Measurements from ENCODE around the gene ACTL7B.
"Not testable (repeated sequence)": the region's sequence is repeated elsewhere in the genome, so short reads cannot be mapped to it uniquely, and the experiment has no call there.

The ACTL7B gene

GRCh38 chr9:108867829-108868228 lies 12.0 kb upstream of the ACTL7B start:
- DNase-seq: no peak

DNA sequence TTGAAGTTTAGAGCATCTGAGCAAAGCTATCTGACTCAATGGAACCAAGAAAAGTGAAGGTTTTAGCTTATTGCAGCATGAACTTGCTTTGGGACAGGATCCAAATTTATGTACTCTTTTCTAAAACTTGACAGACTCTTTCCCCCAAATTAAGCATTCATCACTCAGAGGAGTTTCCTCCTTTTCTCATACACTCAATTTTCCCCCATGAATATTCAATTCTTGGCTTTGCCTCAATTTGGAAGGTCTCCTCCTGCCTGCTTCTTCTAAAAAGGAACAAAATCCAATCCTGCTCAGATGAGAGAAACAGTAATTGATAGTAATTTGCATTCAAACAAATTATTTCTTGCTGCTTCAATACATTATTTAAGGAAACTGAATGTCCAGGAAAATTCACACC lies 11.3 kb upstream of the ACTL7B start:
- no peak for DNase-seq

DNA sequence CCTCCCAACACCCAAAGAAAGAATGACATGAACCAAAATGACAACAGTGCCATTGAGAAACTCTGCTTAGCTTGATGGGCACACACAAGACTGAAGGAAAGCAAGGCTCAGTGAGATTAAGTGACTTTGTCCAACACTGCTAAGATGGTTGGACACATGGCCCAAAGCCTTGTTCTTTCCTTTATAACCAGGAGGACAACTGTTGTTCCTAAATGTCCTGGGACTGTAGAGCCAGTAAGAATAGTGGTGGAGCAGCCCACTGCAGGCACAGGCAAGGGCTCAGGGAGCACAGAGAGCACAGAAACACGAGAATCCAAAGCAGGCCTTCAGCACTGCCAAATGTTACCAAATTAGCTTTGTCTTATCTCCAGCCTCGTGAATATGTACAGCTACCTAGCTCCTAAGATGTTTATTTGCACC lies 10.2 kb upstream of the ACTL7B start:
- DNase-seq: no peak

- DNase-seq: no peak
Observed at GRCh38 chr9:108865037-108865436, 9.3 kb upstream of the ACTL7B start.

GRCh38 chr9:108864446-108864845 lies 8.7 kb upstream of the ACTL7B start:
- DNase-seq: no peak

DNA sequence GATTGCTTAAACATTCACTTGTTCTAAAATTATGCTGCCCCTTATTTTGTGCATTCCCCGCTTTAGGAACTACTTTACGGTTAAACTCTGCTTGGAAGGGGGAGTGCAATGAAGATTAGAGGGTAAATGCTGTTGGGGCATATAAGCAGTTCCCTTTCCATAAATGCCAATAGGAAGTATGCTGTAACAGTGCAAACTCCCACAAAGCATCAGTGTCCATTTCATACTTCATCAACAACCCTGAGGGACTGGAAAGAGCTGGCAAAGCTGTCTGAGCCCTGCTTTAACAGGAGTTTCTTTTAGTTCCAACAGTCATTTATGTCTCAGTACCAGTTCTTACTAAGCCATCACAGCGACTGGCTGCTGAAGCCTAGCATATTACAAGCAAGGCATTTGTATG lies 8.1 kb upstream of the ACTL7B start:
- no peak for DNase-seq

DNA sequence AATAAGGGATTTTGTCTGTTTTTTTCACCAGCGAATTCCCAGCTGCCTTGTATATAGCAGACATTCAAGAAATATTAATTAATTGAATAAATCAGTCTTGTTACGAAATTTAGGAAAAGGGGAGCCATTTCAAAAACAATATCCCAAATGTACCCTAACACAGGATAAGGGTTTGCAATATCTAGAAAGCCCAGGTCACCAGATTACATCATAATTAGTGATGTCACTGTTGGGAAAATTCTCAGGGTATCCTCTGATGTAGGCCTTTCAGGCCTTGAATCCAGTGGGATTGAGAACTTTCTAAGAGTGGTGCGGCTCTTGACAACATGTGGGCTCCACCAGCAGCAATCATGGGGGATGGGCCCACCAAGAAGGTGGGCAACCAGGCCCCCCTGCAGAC lies 6.2 kb upstream of the ACTL7B start, which contains the start of gene ACTL7A:
ACTL7A (plus strand) TSS at position 270 of the 400 bp plus-strand sequence; CDS start at position 327, 57 bp downstream.
- no peak for DNase-seq

DNA sequence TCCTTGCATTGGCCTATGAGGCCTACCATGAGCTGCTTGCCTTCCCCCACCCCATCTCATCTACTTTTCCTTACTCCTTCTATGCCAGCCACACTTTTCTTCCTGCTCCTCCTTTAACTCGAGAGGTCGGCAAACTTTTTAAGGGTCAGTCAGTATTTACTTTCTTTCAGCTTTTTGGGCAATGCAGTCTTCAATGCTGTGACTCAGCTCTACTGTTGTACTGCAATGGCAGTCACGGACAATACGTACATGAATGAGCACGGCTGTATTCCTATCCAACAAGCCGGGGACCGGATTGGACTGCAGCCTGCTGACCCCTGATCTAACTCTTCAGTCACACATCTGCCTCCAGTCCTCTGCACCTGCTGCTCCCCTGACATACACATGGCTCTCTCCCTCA lies 5.7 kb upstream of the ACTL7B start:
- DNase-seq: no peak

GRCh38 chr9:108860764-108861163 lies 5.0 kb upstream of the ACTL7B start:
- no peak for DNase-seq

DNA sequence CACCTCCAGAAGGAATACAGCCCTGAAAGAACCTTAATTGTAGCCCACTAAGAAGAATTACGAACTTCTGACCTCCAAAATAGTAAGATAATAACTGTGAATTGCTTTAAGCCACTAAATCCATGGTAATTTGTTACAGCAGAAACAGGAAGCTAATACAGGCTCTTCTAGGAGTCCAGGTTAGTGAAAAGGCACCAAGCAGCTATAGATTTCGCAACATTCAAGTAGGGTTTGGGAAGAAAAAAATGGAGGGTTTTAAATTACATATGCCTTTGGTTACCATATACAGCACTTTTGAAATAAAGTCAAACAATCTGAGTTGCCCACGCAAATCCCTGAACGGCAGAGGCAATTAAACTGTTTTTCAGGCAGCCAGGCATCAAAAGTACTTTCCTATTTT lies 4.6 kb upstream of the ACTL7B start:
- DNase-seq: no peak

DNA sequence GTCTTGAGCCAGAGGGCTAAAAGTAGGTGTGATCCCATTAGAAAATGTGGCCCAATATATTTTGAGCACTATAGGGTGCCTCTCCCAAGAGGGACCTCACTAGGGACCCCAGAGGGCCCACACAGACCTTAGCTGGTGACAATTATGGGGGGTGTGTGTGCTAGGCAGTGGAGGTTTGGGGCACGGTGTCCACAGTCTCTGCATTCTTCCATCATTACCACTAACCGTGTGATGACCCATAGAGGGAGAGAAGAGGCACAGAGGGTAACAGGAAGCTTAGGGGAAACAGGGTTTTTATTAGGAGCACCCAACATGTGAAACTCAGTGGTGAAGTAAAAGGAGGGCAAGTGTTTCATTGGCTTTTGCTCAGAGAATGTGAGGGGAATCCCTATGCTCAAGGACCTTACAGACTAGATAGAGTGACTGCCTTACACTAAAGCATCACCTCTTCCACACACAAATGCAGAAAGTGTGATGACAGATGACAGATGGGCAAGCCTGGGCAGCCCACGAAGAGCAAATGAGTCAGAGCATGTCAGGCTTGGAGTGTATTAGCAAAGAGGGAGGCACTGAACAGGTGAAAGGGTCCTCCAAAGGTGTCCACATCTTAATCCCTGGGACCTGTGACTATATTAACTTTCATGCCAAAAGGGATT lies 3.8 kb upstream of the ACTL7B start:
- DNase-seq: no peak

DNA sequence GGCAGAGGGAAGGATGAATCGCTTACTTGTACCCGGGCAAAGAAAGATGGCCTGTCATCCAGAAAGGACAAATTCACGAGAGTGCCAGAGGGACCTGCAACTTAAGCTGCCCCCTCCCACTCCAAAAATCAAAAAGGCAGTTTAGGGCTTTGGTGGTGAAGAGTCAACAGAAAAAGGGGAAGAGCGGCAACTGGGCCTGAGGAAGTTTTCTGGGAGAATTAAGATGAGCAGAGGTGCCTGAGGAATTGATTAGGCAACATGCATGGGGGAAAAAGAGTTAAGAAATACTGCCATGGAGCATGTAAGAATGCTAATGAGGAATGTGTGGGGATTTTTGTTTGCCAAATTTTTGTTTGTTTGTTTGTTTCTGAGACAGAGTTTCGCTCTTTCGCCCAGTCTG lies 1.8 kb upstream of the ACTL7B start:
- no peak for DNase-seq

GRCh38 chr9:108855529-108855886 lies 278 bp downstream of the ACTL7B start:
- no peak for DNase-seq

DNA sequence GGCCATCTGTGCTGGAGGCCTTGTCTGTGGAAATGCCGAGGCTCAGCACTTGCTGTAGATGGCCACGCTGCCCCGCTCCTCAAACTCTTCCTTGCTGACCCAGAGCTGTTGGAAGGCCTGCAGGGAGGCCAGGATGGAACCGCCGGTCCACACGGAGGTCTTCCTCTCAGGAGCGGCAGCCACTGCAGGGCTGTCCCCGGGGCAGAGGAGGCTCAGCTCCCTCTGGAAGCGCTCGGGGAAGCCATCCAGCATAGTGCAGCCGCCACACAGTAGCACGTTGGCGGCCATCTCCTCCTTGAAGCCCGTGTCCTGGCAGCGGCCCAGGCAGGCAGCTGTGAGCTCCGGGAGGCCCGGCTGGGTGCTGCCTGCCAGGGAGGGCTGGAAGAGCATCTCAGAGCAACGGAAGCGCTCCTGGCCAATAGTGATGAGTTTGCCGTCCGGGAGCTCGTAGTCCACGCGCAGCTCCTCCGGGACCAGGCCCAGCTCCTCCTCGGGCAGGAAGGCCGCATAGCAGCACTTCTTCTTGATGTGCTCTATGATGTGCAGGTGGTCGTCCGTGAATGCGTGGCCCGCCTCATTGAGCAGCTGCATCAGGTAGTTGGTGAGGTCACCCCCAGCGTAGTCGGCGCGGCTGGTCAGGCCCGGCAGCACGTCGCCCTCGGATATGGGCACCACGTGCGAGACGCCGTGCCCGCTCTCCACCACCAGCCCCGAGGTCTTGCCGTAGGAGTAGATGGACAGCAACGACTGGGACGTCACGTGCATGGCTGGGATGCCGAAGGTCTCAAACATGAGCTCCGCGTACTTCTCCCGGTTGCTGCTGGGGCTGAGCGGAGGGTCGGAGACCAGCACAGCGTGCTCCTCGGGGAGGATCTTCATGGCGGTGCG lies 901 bp downstream of the ACTL7B start:
- DNase-seq: no peak

GRCh38 chr9:108854094-108854493 lies 1.7 kb downstream of the ACTL7B start:
- DNase-seq: no peak

DNA sequence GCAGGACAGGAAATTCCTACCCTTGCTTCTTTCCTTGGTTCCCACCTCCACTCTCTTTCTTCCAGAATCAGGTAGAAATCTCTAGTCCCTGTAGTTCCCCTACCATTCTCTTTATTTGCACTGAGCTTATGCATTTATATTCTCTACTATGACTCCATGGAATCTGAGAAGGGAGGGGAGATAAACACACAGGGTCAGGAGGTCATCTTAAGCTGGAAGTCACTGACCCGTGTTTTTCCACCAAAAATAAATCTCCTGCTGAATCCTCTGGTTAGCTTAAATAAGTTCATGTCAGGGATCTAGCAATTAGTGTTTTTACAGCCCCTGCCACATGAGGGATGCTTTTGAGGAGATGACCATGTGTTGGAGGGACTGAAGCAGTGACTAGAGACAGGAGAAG lies 3.7 kb downstream of the ACTL7B start:
- no peak for DNase-seq

GRCh38 chr9:108851138-108851537 lies 4.6 kb downstream of the ACTL7B start:
- no peak for DNase-seq

- DNase-seq: no peak
Observed at GRCh38 chr9:108850293-108850897, 5.4 kb downstream of the ACTL7B start.

DNA sequence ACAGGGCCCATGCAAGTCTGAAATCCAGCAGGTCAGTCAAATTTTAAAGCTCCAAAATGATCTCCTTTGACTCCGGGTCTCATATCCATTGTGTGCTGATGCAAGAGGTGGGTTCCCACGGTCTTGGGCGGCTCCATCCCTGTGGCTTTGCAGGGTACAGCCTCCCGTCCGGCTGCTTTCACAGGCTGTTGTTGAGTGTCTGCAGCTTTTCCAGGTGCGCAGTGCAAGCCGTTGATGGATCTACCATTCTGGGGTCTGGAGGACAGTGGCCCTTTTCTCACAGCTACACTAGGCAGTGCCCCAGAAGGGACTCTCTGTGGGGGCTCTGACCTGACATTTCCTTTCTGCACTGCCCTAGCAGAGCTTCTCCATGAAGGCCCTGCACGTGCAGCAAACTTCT lies 7.5 kb downstream of the ACTL7B start:
- not testable (repeated sequence) for DNase-seq

GRCh38 chr9:108845947-108846346 lies 9.8 kb downstream of the ACTL7B start:
- no peak for DNase-seq

- DNase-seq: no peak
Observed at GRCh38 chr9:108845507-108845906, 10.3 kb downstream of the ACTL7B start.

DNA sequence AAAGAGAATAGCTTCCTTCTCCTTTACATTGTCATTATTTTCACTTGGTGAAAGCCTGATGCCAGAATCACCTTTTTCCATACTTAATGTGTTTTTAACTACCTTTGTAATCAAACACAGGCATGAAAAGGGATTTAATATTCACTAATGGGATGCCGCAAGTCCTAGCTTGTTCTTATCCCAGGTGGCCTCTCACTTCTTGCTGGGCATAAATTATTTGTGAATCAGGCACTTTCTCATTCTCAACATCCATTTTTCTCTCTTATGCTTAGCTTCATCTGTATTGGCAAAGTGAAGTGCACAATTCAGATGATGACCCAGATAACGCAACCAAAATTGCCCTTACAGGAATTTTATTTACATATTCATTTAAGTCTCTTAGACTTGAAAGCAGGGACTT lies 10.9 kb downstream of the ACTL7B start:
- no peak for DNase-seq

GRCh38 chr9:108844391-108844790 lies 11.4 kb downstream of the ACTL7B start:
- DNase-seq: no peak
